Measurements from ENCODE around the gene S1PR4.
"Not testable (repeated sequence)": the region's sequence is repeated elsewhere in the genome, so short reads cannot be mapped to it uniquely, and the experiment has no call there.

S1PR4 gene

GRCh38 chr19:3196064-3196932 lies 17.7 kb downstream of the S1PR4 start:
- no peak for DNase-seq (ENCODE audit: low spot score)
- TF ChIP-seq CTCF (IDR thresholded peaks at IDR 0.05; ENCODE audit: extremely low read depth, insufficient read depth, missing control alignments) = no peak
- in situ Hi-C loops (cut with MboI; ENCODE audit: low pct_unique_long_range_greater_than_20kb, low sequenced_read_pairs, unreplicated experiment) = no loop called here

GRCh38 chr19:3196933-3197205 lies 18.3 kb downstream of the S1PR4 start:
- in situ Hi-C loops (cut with MboI; ENCODE audit: low pct_unique_long_range_greater_than_20kb, low sequenced_read_pairs, unreplicated experiment) = no loop called here
- DNase-seq (ENCODE audit: low spot score) = no peak
- no peak for TF ChIP-seq CTCF (IDR thresholded peaks at IDR 0.05; ENCODE audit: extremely low read depth, insufficient read depth, missing control alignments)

- TF ChIP-seq CTCF (IDR thresholded peaks at IDR 0.05; ENCODE audit: extremely low read depth, insufficient read depth, missing control alignments) = no peak
- in situ Hi-C loops (cut with MboI; ENCODE audit: low pct_unique_long_range_greater_than_20kb, low sequenced_read_pairs, unreplicated experiment) = no loop called here
- DNase-seq (ENCODE audit: low spot score) = no peak
Measured at GRCh38 chr19:3198901-3199700, 20.5 kb downstream of the S1PR4 start.

- DNase-seq (ENCODE audit: low spot score) = no peak
- no peak for TF ChIP-seq CTCF (IDR thresholded peaks at IDR 0.05; ENCODE audit: extremely low read depth, insufficient read depth, missing control alignments)
- in situ Hi-C loops (cut with MboI; ENCODE audit: low pct_unique_long_range_greater_than_20kb, low sequenced_read_pairs, unreplicated experiment) = no loop called here
Measured at GRCh38 chr19:3201072-3201700, 22.6 kb downstream of the S1PR4 start.

GRCh38 chr19:3201911-3202310 lies 23.3 kb downstream of the S1PR4 start:
- in situ Hi-C loops (cut with MboI; ENCODE audit: low pct_unique_long_range_greater_than_20kb, low sequenced_read_pairs, unreplicated experiment) = no loop called here
- no peak for TF ChIP-seq CTCF (IDR thresholded peaks at IDR 0.05; ENCODE audit: extremely low read depth, insufficient read depth, missing control alignments)
- no peak for DNase-seq (ENCODE audit: low spot score)

- DNase-seq (ENCODE audit: low spot score) = no peak
- TF ChIP-seq CTCF (IDR thresholded peaks at IDR 0.05; ENCODE audit: extremely low read depth, insufficient read depth, missing control alignments) = no peak
- in situ Hi-C loops (cut with MboI; ENCODE audit: low pct_unique_long_range_greater_than_20kb, low sequenced_read_pairs, unreplicated experiment) = no loop called here
Measured at GRCh38 chr19:3202346-3202745, 23.8 kb downstream of the S1PR4 start.

- DNase-seq (ENCODE audit: low spot score); in situ Hi-C loops (cut with MboI; ENCODE audit: low pct_unique_long_range_greater_than_20kb, low sequenced_read_pairs, unreplicated experiment): not testable (repeated sequence)
Measured at GRCh38 chr19:3202895-3203294, 24.3 kb downstream of the S1PR4 start.

Measured in GM13977 (cell line).